Gastrocnemius medialis (tissue), 4 donors: Measurements from ENCODE around the gene RAB43.

Experiments used
- CTCF ChIP-seq, 5 experiments: fragments of 450-650 bp in 3 of 5; fragments of 200-600 bp in 2 of 5; sonication (generic) in 2 of 5; IDR thresholded peaks in 4 of 5; conservative IDR thresholded peaks in 1 of 5; 1 replicate in 4 of 5; 2 replicates in 1 of 5; pipeline ENCODE4 v1.5.1; 2016 to 2019; ENCODE audit warnings: antibody characterized with exemption in 5 of 5, mild to moderate bottlenecking in 3 of 5, moderate library complexity in 3 of 5
- POLR2A ChIP-seq, 2 donors: fragments of 450-650 bp; IDR thresholded peaks; one replicate each; pipeline ENCODE4 v1.6.1; 2017; ENCODE audit warnings: antibody characterized with exemption in 2 of 2, mild to moderate bottlenecking in 2 of 2, moderate library complexity in 2 of 2

- TF ChIP-seq CTCF (IDR thresholded peaks at IDR 0.05 in 4 of 5, conservative IDR thresholded peaks at IDR 0.05 in 1 of 5) (no peak), POLR2A (IDR thresholded peaks at IDR 0.05) (no peak)
Measured at GRCh38 chr3:129104498-129105079, 17.0 kb downstream of the RAB43 start.
